HTERT RPE-1 (cell line): ENCODE results near the gene FAM200B.

Experiments used
- in situ Hi-C: fragments of 300-500 bp; cut with MboI; formaldehyde crosslinking; loops from 4 replicates; pipeline ENCODE4 v1.14.3; 2020; ENCODE audit warnings: low sequenced_read_pairs

FAM200B gene

GRCh38 chr4:15667006-15667405, 14.6 kb upstream of the FAM200B start:
- in situ Hi-C loops: no loop called here

- in situ Hi-C loops: no loop called here
Observed at GRCh38 chr4:15668566-15669435, 12.8 kb upstream of the FAM200B start.

GRCh38 chr4:15670576-15670975, 11.1 kb upstream of the FAM200B start:
- in situ Hi-C loops: no loop called here

GRCh38 chr4:15672101-15672500, 9.5 kb upstream of the FAM200B start:
- in situ Hi-C loops: no loop called here

GRCh38 chr4:15673337-15673736, 8.3 kb upstream of the FAM200B start:
- in situ Hi-C loops: no loop called here

GRCh38 chr4:15674046-15674445, 7.6 kb upstream of the FAM200B start:
- in situ Hi-C loops: no loop called here

GRCh38 chr4:15674926-15675325, 6.7 kb upstream of the FAM200B start:
- in situ Hi-C loops: no loop called here

GRCh38 chr4:15675356-15675755, 6.3 kb upstream of the FAM200B start:
- in situ Hi-C loops: no loop called here

- in situ Hi-C loops: no loop called here
Observed at GRCh38 chr4:15676039-15676438, 5.6 kb upstream of the FAM200B start.

GRCh38 chr4:15676899-15677298, 4.7 kb upstream of the FAM200B start:
- in situ Hi-C loops: no loop called here

- in situ Hi-C loops: no loop called here
Observed at GRCh38 chr4:15677507-15677988, 4.1 kb upstream of the FAM200B start.

GRCh38 chr4:15681067-15681371, 608 bp upstream of the FAM200B start:
- in situ Hi-C loops: no loop called here

GRCh38 chr4:15682242-15683142, 865 bp downstream of the FAM200B start:
- in situ Hi-C loops: no loop called here

GRCh38 chr4:15683143-15683495, 1.5 kb downstream of the FAM200B start:
- in situ Hi-C loops: no loop called here

GRCh38 chr4:15684498-15684897, 2.9 kb downstream of the FAM200B start:
- in situ Hi-C loops: no loop called here

- in situ Hi-C loops: no loop called here
Observed at GRCh38 chr4:15688051-15688450, 6.4 kb downstream of the FAM200B start.

GRCh38 chr4:15689540-15689939, 7.9 kb downstream of the FAM200B start:
- in situ Hi-C loops: no loop called here

- in situ Hi-C loops: no loop called here
Observed at GRCh38 chr4:15690020-15690809, 8.6 kb downstream of the FAM200B start.

GRCh38 chr4:15691346-15692135, 9.9 kb downstream of the FAM200B start:
- in situ Hi-C loops: no loop called here

- in situ Hi-C loops: no loop called here
Observed at GRCh38 chr4:15692602-15693001, 11.0 kb downstream of the FAM200B start.
